Stimulated activated CD8-positive, alpha-beta memory T cell treated with anti-CD3 and anti-CD28 coated beads, Interleukin-12 subunit alpha, Interleukin-12 subunit beta, amount 100 ng/mL, for 24 hours (primary cell): Measurements from ENCODE around the gene MBOAT2.

Experiments used
- DNase-seq: peaks from one replicate; pipeline ENCODE4 v3.0.0-alpha.2; 2020; ENCODE audit errors: extremely low read depth

MBOAT2 gene

GRCh38 chr2:8858264-8858663 is 145.2 kb downstream of the MBOAT2 start:
- DNase-seq = no peak

GRCh38 chr2:8857709-8858108 is 145.8 kb downstream of the MBOAT2 start:
- no peak for DNase-seq

DNA sequence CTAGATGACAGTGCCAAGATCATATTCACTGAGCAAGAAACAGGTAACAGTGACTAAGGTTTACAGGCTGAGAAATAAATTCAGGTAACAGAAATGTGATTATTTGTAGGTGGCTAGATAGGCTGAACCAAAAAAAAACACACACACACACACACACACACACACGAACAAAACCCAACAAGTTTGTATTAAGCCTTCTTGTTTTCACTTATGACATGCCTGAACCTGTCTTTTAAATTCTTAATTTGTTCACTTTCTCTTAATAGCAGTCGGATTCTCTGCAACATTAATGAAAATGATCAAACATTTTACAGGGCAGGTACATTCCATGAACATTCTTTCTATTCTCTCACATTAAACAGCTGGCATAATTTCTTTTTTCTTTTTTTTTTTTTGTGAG is 147.3 kb downstream of the MBOAT2 start:
- no peak for DNase-seq

- DNase-seq = no peak
Observed at GRCh38 chr2:8855010-8855409, 148.5 kb downstream of the MBOAT2 start.

GRCh38 chr2:8853426-8853825 is 150.1 kb downstream of the MBOAT2 start:
- no peak for DNase-seq

- no peak for DNase-seq
Observed at GRCh38 chr2:8851811-8852560, 151.5 kb downstream of the MBOAT2 start.

- DNase-seq = no peak
Observed at GRCh38 chr2:8850845-8851487, 152.5 kb downstream of the MBOAT2 start.

DNA sequence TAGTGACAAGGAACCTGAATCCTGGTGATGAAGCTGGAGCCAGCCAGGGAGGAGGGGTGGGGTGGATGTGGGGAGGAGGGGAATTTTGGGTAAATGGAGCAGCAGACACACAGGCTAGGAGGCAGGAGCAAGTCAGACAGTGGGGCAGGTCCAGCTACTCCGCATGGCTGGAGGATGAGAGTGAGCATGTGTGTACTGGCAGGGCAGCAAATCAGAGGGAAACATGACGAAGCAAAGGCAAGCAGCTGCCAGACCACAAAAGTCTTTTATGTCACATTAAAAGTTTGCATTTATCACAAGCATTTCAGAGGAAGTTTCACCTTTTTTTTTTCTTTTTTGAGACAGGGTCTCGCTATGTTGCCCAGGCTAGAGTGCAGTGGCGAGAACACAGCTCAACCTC is 154.2 kb downstream of the MBOAT2 start:
- DNase-seq = no peak

GRCh38 chr2:8848328-8849100 is 155.0 kb downstream of the MBOAT2 start:
- DNase-seq = no peak

DNA sequence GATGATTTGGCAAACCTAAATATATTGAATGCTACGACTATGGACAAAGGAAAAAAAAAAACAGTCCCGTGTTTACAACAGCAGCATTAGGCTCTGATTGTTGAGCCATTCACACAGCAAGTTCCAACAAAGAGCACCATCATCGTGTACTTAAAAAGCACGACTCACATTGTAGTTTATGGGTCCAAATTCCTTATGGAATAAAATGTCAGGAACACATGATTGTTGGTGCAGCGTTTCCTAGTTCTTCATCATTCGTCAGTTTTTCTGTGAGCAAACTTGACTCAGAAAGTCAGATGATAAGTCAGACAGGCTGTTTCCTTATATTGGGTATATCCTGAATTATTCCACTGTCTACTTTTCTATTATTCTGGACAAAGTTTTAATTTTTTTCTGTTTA is 156.1 kb downstream of the MBOAT2 start:
- no peak for DNase-seq

DNA sequence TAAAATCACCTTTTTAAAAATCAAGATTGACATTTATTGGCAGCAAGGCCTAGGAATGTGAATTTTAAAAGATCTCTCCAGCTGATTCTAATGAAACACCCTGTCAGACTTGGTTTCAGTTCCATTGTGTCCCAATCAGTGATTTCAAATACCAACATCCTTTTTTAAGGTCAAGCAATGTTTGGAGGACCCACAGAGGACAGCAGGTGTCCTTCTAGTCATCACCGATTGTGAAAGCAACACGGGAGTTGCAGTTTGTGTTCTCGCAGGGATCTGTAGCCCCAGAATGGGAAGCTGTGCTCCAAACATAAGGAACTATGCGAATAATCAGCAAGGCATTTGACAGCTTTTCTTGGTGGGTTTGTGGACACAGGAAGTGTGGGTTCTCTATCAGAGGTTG is 161.6 kb downstream of the MBOAT2 start:
- no peak for DNase-seq

GRCh38 chr2:8840475-8841091 is 162.9 kb downstream of the MBOAT2 start:
- no peak for DNase-seq

- DNase-seq = no peak
Observed at GRCh38 chr2:8839189-8839965, 164.1 kb downstream of the MBOAT2 start.

GRCh38 chr2:8837795-8838140 is 165.7 kb downstream of the MBOAT2 start:
- no peak for DNase-seq

DNA sequence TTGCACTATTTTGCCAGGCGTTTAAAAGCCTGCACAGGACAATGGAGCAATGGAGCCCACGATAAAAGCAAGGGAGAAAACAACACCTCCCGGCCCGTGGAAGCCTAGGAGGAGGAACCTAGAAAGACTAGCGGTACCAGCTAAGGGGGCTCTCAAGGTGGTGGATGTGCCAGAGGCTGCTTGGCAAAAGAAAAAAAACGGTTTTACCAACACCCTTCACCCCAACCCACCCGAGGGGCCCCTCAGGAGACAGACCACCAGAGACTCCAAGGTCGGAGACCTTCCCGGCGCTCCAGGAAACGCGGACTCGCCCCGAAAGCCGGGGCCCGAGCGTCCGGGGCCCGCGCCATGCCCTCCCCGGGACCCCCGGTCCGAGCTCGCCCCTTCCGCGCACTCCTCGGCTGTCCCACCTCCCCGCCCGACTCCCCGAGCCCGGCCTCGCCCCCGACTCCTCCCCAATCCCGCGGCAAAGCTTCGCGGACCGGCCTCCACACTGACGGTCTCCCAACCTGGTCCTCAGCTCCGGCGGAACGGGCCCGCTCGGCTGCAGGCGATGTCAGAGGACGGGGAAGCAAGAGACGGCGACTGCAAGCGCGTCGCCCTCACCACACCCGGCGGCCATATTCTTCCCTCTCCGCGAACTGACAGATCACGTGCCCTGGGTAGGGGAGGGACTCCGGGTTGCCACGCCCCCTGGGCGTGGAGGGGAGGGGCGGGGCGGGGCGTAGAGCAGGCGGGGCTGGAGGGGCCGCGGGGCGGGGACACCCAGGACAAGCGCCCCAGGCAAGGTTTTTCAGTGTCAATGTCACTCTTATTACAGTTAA is 166.3 kb downstream of the MBOAT2 start, which contains the start of gene KIDINS220:
Gene KIDINS220 (minus strand): TSS at position 643 of the 824 bp plus-strand sequence. CDS start 10,520 bp downstream, outside the sequence.
- DNase-seq = peak; percentile 54

- DNase-seq = no peak
Observed at GRCh38 chr2:8835279-8835678, 168.2 kb downstream of the MBOAT2 start.

DNA sequence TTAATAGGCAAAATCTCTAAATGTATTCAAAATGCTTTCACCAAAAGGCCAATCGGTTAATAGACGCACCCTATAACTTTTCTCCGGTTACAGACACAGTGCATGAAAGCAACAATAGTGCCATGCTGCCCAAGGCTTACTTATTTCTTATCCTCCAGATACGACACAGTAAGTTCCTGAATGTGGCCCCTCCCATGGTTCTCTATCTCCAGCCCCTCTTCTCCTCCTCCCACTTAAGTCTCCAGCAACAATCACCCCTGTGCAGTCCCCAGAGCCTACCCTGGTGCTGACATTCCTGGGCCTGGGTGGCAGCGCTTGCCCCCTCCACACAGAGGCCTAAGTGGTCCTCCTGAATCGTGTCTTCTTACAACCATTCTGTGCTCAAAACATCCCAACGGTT is 169.6 kb downstream of the MBOAT2 start:
- DNase-seq = no peak

DNA sequence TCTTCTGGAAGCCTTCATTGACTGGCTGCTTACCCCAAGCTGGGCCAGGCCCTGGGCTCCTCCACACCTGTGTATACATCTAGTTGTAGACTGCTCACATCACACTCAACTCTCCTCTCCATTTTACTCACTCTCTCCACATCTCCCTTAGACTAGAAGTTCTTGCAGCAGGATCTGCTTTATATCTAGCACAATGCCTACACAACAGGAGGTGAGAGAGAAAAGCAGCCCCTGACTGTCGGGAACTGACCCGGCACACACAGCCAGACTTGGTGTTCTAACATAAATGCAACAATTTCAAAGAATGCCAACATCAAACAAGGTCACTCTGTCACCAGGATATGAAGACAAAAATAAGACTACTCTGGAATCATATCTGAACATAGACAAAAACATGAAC is 172.0 kb downstream of the MBOAT2 start:
- DNase-seq = no peak

GRCh38 chr2:8827729-8828128 is 175.8 kb downstream of the MBOAT2 start:
- no peak for DNase-seq

DNA sequence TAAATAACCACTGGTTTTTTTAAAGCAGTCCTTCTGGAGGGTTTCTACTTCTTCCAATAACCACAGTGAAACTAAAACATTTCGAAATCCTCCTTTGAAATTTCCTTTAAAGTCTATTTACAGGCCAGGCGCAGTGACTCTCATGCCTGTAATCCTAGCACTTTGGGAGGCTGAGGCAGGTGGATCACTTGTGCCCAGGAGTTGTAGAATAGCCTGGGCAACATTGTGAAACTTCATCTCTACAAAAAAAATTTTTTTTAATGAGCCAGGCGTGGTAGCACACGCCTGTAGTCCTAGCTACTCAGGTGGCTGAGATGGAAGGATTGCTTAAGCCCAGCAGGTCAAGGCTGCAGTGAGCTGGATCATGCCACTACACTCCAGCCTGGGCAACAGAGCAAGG is 181.3 kb downstream of the MBOAT2 start:
- DNase-seq = no peak
